Right atrium auricular region (tissue), 2 donors: ENCODE results near the gene KCNK15. TPM values are rescaled to one million over a fixed set of nuclear protein-coding genes. Genes with fewer than 3 reads are reported as not detected.
A peak's percentile ranks its signal among the peaks of the same experiment; 100 is the strongest.

Experiments
- DNase-seq: peaks from one replicate; pipeline ENCODE4 v3.0.0-alpha.2; 2019; ENCODE audit warnings: low spot score
- H3K27ac ChIP-seq, 2 donors: fragments of 200-600 bp; sonication (generic); 1 replicate in 1 of 2; 2 replicates in 1 of 2; pipeline ENCODE4 v1.5.1; 2016 to 2019
- H3K27me3 ChIP-seq, 2 donors: fragments of 200-600 bp; sonication (generic); one replicate each; pipeline versions ENCODE4 v1.5.1 to v1.6.0; 2017 to 2019
- H3K36me3 ChIP-seq: fragments of 200-600 bp; sonication (generic); one replicate; pipeline ENCODE4 v1.5.1; 2016
- H3K4me1 ChIP-seq, 2 donors: fragments of 200-600 bp; sonication (generic); one replicate each; pipeline versions ENCODE4 v1.5.1 to v1.6.0; 2017 to 2019
- H3K4me3 ChIP-seq, 2 donors: fragments of 200-600 bp; sonication (generic); 1 replicate in 1 of 2; 2 replicates in 1 of 2; pipeline ENCODE4 v1.5.1; 2017 to 2019; ENCODE audit warnings: mild to moderate bottlenecking in 1 of 2, moderate library complexity in 1 of 2
- H3K9me3 ChIP-seq, 2 donors: fragments of 200-600 bp; sonication (generic); one replicate each; pipeline ENCODE4 v1.5.1; 2019
- CTCF ChIP-seq, 2 donors: fragments of 200-600 bp; sonication (generic); IDR thresholded peaks; one replicate each; pipeline ENCODE4 v1.5.1; 2019; ENCODE audit warnings: antibody characterized with exemption in 2 of 2
- total RNA-seq, 2 donors: library from RNA; depleted of rRNA; stranded (reverse); fragments of >200 nt; gene quantifications; one replicate each; pipeline ENCODE4 v1.1.0, GENCODE V29; 2016

KCNK15 gene
- total RNA-seq, 2 donors from 2014 or later, result 1.4 to 3.7 TPM

- H3K27ac ChIP-seq, result peak overlapping the region; percentile 40 to 75
Measured at GRCh38 chr20:44745122-44745597, 505 bp upstream of the KCNK15 start.

GRCh38 chr20:44746367-44747165 lies 901 bp downstream of the KCNK15 start:
- Histone ChIP-seq H3K4me1 (peaks cover 0 to 20% of the 10 kb centered on the region in 2 donors), H3K36me3 (no peaks in the 10 kb centered on the region), H3K4me3 (peak overlapping the region; percentile 46 to 65), H3K27ac (peak overlapping the region in 1 of 2 donors; percentile 75), H3K9me3 (no peaks in the 10 kb centered on the region), H3K27me3 (no peaks in the 10 kb centered on the region)
- no peak for TF ChIP-seq CTCF (IDR thresholded peaks at IDR 0.05)
- DNase-seq, result no peak

More at GRCh38 chr20:44745122-44745597, 505 bp upstream of the KCNK15 start:
- H3K4me3 ChIP-seq, result peak overlapping the region; percentile 46 to 65
- no peak for TF ChIP-seq CTCF (IDR thresholded peaks at IDR 0.05)
- no peak for DNase-seq
- no peaks in the 10 kb centered on the region for H3K36me3 ChIP-seq
- peaks cover 0 to 20% of the 10 kb centered on the region in 2 donors for H3K4me1 ChIP-seq
- no peaks in the 10 kb centered on the region for H3K27me3 ChIP-seq
- H3K9me3 ChIP-seq, result no peaks in the 10 kb centered on the region

- no peaks in the 10 kb centered on the region for H3K27me3 ChIP-seq
- H3K27ac ChIP-seq, result no peak overlapping the region
- H3K9me3 ChIP-seq, result no peaks in the 10 kb centered on the region
- DNase-seq, result peak; percentile 85
- no peaks in the 10 kb centered on the region for H3K36me3 ChIP-seq
- H3K4me3 ChIP-seq, result no peak overlapping the region
- H3K4me1 ChIP-seq, result peaks cover 0 to 20% of the 10 kb centered on the region in 2 donors
- TF ChIP-seq CTCF (IDR thresholded peaks at IDR 0.05), result peak; percentile 57 to 85
Measured at GRCh38 chr20:44747166-44748004, 1.7 kb downstream of the KCNK15 start.

- Histone ChIP-seq H3K4me3 (no peak overlapping the region), H3K27ac (no peak overlapping the region), H3K4me1 (peaks cover 0 to 20% of the 10 kb centered on the region in 2 donors), H3K36me3 (no peaks in the 10 kb centered on the region), H3K27me3 (no peaks in the 10 kb centered on the region), H3K9me3 (no peaks in the 10 kb centered on the region)
- TF ChIP-seq CTCF (IDR thresholded peaks at IDR 0.05), result no peak
- no peak for DNase-seq
Measured at GRCh38 chr20:44748005-44748370, 2.3 kb downstream of the KCNK15 start.

- no peaks in the 10 kb centered on the region for H3K9me3 ChIP-seq
- peaks cover 0 to 20% of the 10 kb centered on the region in 2 donors for H3K4me1 ChIP-seq
- H3K27me3 ChIP-seq, result no peaks in the 10 kb centered on the region
- peak in 1 of 2 donors; percentile 49 for TF ChIP-seq CTCF (IDR thresholded peaks at IDR 0.05)
- DNase-seq, result no peak
- no peak overlapping the region for H3K4me3 ChIP-seq
- H3K36me3 ChIP-seq, result no peaks in the 10 kb centered on the region
- H3K27ac ChIP-seq, result no peak overlapping the region
Measured at GRCh38 chr20:44750081-44750805, 4.6 kb downstream of the KCNK15 start.
